Neural progenitor cell (in vitro differentiated cells): Measurements from ENCODE around the gene TAX1BP1.

Source experiments
- EZH2 ChIP-seq: fragments of 200-600 bp; sonication (generic); IDR thresholded peaks from 2 replicates; pipeline ENCODE4 v1.6.1; 2017; ENCODE audit warnings: antibody characterized with exemption, mild to moderate bottlenecking, moderate library complexity
- TF ChIP-seq, protein P1 (sequence below): fragments of 200-600 bp; sonication (generic); IDR thresholded peaks from 2 replicates; pipeline ENCODE4 v1.5.1; 2017; ENCODE audit warnings: antibody characterized with exemption, mild to moderate bottlenecking

DNA sequence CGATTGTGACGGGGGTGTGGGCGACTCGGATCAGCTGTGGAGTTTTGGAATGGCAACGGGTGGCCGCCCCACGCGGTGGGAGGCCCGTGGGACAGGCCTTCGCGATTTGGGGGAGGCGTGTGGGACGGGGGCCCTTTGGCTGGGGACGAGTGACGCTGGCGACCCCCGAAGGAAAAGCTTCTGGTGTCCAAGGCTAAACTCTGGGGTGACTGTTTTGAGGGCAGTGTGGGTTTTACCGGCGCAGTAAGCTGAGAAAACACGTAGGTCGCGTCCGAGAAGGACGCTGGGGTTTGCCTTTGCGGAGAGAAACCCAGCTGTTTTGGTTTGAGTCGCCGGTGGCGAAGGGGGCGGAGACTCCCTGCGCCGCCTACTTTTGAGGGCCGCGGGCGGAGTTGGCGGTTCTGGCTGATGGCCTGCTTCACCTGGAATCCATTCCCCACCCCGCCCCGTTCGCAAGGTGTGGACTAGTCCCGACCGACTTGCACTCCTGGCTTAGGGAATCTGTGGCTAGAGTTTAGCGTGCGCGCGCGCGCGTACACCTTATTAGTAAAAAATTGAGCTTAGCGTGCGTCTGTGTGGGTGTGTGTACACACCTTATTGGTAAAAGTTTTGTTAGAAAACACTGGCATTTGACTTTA is 606 bp downstream of the TAX1BP1 start:
- TF ChIP-seq, protein P1, sequence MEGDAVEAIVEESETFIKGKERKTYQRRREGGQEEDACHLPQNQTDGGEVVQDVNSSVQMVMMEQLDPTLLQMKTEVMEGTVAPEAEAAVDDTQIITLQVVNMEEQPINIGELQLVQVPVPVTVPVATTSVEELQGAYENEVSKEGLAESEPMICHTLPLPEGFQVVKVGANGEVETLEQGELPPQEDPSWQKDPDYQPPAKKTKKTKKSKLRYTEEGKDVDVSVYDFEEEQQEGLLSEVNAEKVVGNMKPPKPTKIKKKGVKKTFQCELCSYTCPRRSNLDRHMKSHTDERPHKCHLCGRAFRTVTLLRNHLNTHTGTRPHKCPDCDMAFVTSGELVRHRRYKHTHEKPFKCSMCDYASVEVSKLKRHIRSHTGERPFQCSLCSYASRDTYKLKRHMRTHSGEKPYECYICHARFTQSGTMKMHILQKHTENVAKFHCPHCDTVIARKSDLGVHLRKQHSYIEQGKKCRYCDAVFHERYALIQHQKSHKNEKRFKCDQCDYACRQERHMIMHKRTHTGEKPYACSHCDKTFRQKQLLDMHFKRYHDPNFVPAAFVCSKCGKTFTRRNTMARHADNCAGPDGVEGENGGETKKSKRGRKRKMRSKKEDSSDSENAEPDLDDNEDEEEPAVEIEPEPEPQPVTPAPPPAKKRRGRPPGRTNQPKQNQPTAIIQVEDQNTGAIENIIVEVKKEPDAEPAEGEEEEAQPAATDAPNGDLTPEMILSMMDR = no peak
- no peak for TF ChIP-seq EZH2
